Keratinocyte (primary cell): ENCODE measurements around the gene TBX3. TPM values are rescaled to one million over a fixed set of nuclear protein-coding genes. Genes with fewer than 3 reads are reported as not detected.

Experiments
- DNase-seq: peaks from one replicate; pipeline ENCODE4 v3.0.0-alpha.2; 2011; ENCODE audit warnings: low read depth, missing footprints, low spot score
- FAIRE-seq: peaks from 2 replicates; lab custom pipeline; 2011; peaks lifted over from hg19 to GRCh38; lab: Jason Lieb, UNC
- H2AFZ ChIP-seq: 2 replicates; pipeline ENCODE4 v1.6.0; 2012; ENCODE audit warnings: low read length, control low read depth, inconsistent platforms; ENCODE audit not compliant: control insufficient read depth
- H3K27ac ChIP-seq: 2 replicates; pipeline ENCODE4 v1.5.1; 2011; ENCODE audit warnings: low read length; ENCODE audit not compliant: control insufficient read depth, insufficient read depth
- H3K27me3 ChIP-seq: 3 replicates; pipeline ENCODE4 v1.6.0; 2011; ENCODE audit warnings: low read length; ENCODE audit not compliant: control insufficient read depth, insufficient read depth; ENCODE audit errors: extremely low read depth
- H3K36me3 ChIP-seq, 2 experiments: 2 replicates in 1 of 2; 3 replicates in 1 of 2; pipeline ENCODE4 v1.5.1; 2011; ENCODE audit warnings: low read length in 2 of 2, mild to moderate bottlenecking in 1 of 2; ENCODE audit not compliant: control insufficient read depth in 2 of 2, insufficient read depth in 2 of 2; ENCODE audit errors: extremely low read depth in 1 of 2
- H3K4me1 ChIP-seq: 3 replicates; pipeline ENCODE4 v1.5.1; 2011; ENCODE audit warnings: low read length; ENCODE audit not compliant: control insufficient read depth, insufficient read depth; ENCODE audit errors: extremely low read depth
- H3K4me2 ChIP-seq: 3 replicates; pipeline ENCODE4 v1.6.0; 2011; ENCODE audit warnings: low read depth, low read length; ENCODE audit not compliant: control insufficient read depth, insufficient read depth; ENCODE audit errors: extremely low read depth
- H3K4me3 ChIP-seq, 3 experiments: fragments of 200-600 bp in 1 of 3; sonication (generic) in 1 of 3; 2 replicates in 2 of 3; 3 replicates in 1 of 3; pipeline ENCODE4 v1.5.1; 2011 to 2016; ENCODE audit warnings: low read length in 3 of 3, mild to moderate bottlenecking in 3 of 3, control low read depth in 2 of 3, inconsistent platforms in 1 of 3, low read depth in 1 of 3, mixed read lengths in 1 of 3, mixed run types in 1 of 3, moderate library complexity in 1 of 3; ENCODE audit not compliant: control insufficient read depth in 2 of 3, insufficient read depth in 2 of 3; ENCODE audit errors: extremely low read depth in 1 of 3
- H3K79me2 ChIP-seq: 2 replicates; pipeline ENCODE4 v1.6.0; 2012; ENCODE audit warnings: low read length; ENCODE audit not compliant: control insufficient read depth, insufficient read depth
- H3K9ac ChIP-seq: 3 replicates; pipeline ENCODE4 v1.6.0; 2011; ENCODE audit warnings: low read length; ENCODE audit not compliant: control insufficient read depth, insufficient read depth; ENCODE audit errors: extremely low read depth
- H3K9me1 ChIP-seq: 3 replicates; pipeline ENCODE4 v1.6.0; 2011; ENCODE audit warnings: low read length; ENCODE audit not compliant: control insufficient read depth, insufficient read depth; ENCODE audit errors: extremely low read depth
- H3K9me3 ChIP-seq: 2 replicates; pipeline ENCODE4 v1.5.1; 2012; ENCODE audit warnings: low read depth, low read length; ENCODE audit not compliant: control insufficient read depth
- H4K20me1 ChIP-seq: 3 replicates; pipeline ENCODE4 v1.6.0; 2011; ENCODE audit warnings: low read length; ENCODE audit not compliant: control insufficient read depth, insufficient read depth; ENCODE audit errors: extremely low read depth
- EZH2 ChIP-seq: IDR thresholded peaks from one replicate; pipeline ENCODE4 v1.6.1; 2012; ENCODE audit warnings: inconsistent platforms, mild to moderate bottlenecking, low read length, moderate library complexity
- dilution Hi-C: fragments of 300-500 bp; cut with MboI; formaldehyde crosslinking; loops from one replicate; pipeline ENCODE4 v1.7.0; 2020; ENCODE audit warnings: low sequenced_read_pairs; ENCODE audit not compliant: extremely low pct_ligation_motif_present
- polyA plus RNA-seq, 5 experiments: library from polyadenylated mRNA; depleted of rRNA in 3 of 5; stranded (reverse) in 3 of 5; stranded (forward) in 1 of 5; unstranded in 1 of 5; fragments of >200 nt; gene quantifications; 1 replicate in 1 of 5; 2 replicates in 3 of 5; 3 replicates in 1 of 5; pipeline versions ENCODE4 v1.2.1 to v1.2.3, GENCODE V29; 2011 to 2012; ENCODE audit warnings: missing spikeins in 2 of 5, low read depth in 1 of 5, low replicate concordance in 1 of 5
- TF ChIP-seq, protein P1 (sequence below), 3 experiments: IDR thresholded peaks in 1 of 3; conservative IDR thresholded peaks in 1 of 3; optimal IDR thresholded peaks in 1 of 3; 2 replicates in 2 of 3; 3 replicates in 1 of 3; pipeline versions ENCODE3 to v1.5.1; 2011; ENCODE audit warnings: low read length in 3 of 3, mild to moderate bottlenecking in 3 of 3, moderate library complexity in 2 of 3, control low read depth in 1 of 3, inconsistent platforms in 1 of 3; ENCODE audit not compliant: insufficient read depth in 2 of 3; ENCODE audit errors: extremely low read depth in 1 of 3

Gene TBX3
- polyA plus RNA-seq, 1 donor (not counting 4 experiments of a cell fraction or from before 2014, with no cell fraction given): 7.8 TPM

DNA sequence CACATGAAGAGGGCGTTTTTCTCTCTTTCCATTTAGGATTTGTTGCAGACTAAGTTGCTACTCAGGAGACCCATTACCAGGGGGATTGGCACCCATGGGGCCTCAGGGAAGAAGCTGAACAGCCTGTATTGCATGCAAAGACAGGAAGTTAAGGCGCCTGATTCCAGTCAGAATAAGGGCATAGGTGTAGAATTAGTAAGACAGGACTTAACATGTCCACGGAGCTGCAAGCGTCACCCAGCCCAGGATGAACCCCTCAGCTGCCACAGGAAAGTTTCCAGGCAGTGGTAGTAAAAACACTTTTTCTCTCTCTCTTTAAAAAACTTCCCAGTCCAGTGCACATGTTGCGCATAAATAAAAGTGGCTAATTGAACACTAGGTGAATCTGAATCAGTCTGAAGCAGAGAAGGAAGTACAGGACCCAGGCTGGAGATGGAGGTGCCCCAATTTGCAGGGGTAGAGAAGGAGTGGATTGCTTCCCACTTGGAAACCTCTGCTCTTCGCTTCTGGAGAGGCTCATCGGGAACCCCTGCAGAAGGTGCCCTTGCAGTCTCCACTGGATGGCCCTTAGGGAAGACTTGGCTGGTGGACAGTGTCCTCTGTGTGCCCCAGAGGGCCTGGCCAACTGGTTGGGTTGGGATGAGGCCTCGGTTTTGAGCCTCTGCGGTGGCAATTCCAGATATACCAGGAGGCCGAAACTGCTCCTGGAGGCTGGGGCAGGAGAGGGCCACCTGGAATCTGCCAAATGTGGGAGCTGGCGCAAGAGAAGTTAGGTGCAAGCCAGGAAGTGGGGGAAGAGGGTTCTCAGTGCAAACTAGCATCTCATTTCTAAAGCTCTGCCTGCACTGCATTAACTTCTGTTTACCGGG, 10.7 kb upstream of the TBX3 start:
- H3K79me2 ChIP-seq: no peaks in the 10 kb centered on the region

DNA sequence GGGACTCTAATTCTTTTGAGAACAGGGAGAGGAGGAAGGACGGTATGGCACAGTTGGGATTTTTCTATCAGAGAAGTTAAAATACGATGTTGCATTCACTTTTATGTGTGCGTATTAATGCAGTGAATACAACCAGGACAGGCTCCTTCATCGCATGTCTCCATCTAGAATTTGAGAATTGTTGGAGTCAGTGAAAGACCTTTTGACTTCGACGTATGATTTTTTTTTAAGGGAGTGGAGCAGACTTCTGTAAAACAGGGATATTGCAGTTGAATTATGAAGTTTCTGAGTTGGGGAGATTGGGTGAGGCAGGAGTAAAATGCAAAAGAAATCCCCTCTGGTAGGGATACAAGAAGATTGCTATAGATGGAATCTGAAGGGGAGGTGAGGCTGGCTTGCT, 9.6 kb upstream of the TBX3 start:
- H3K4me1 ChIP-seq: peaks cover 31% of the 10 kb centered on the region
- peaks cover 8% of the 10 kb centered on the region for H3K27me3 ChIP-seq
- no peaks in the 10 kb centered on the region for H3K79me2 ChIP-seq
- H2AFZ ChIP-seq: peak overlapping the region; percentile 94
- peak overlapping the region in 1 of 3 experiments; percentile 69 for H3K4me3 ChIP-seq
- FAIRE-seq: no peak
- H3K36me3 ChIP-seq: no peaks in the 10 kb centered on the region
- H3K4me2 ChIP-seq: peak overlapping the region; percentile 93
- no peaks in the 10 kb centered on the region for H3K9me1 ChIP-seq
- DNase-seq: no peak
- no peaks in the 10 kb centered on the region for H4K20me1 ChIP-seq
- TF ChIP-seq, protein P1, sequence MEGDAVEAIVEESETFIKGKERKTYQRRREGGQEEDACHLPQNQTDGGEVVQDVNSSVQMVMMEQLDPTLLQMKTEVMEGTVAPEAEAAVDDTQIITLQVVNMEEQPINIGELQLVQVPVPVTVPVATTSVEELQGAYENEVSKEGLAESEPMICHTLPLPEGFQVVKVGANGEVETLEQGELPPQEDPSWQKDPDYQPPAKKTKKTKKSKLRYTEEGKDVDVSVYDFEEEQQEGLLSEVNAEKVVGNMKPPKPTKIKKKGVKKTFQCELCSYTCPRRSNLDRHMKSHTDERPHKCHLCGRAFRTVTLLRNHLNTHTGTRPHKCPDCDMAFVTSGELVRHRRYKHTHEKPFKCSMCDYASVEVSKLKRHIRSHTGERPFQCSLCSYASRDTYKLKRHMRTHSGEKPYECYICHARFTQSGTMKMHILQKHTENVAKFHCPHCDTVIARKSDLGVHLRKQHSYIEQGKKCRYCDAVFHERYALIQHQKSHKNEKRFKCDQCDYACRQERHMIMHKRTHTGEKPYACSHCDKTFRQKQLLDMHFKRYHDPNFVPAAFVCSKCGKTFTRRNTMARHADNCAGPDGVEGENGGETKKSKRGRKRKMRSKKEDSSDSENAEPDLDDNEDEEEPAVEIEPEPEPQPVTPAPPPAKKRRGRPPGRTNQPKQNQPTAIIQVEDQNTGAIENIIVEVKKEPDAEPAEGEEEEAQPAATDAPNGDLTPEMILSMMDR (optimal IDR thresholded peaks at IDR 0.05 in 1 of 3, IDR thresholded peaks at IDR 0.05 in 1 of 3, conservative IDR thresholded peaks at IDR 0.05 in 1 of 3; ENCODE audit: extremely low read depth in 1 of 3, insufficient read depth in 2 of 3, low read length in 3 of 3): no peak
- no peak for TF ChIP-seq EZH2
- no peak overlapping the region for H3K27ac ChIP-seq
- no peaks in the 10 kb centered on the region for H3K9me3 ChIP-seq
- H3K9ac ChIP-seq: peak overlapping the region; percentile 79
- dilution Hi-C loops: no loop called here

More for the DNA sequence above, 10.7 kb upstream of the TBX3 start:
- Histone ChIP-seq H3K9ac (no peak overlapping the region), H2AFZ (peak overlapping the region; percentile 49), H3K27me3 (peaks cover 14% of the 10 kb centered on the region), H3K9me3 (no peaks in the 10 kb centered on the region), H3K27ac (no peak overlapping the region), H3K4me1 (peaks cover 31% of the 10 kb centered on the region), H4K20me1 (no peaks in the 10 kb centered on the region), H3K4me3 (peak overlapping the region in 2 of 3 experiments; percentile 12 to 23), H3K36me3 (no peaks in the 10 kb centered on the region), H3K9me1 (no peaks in the 10 kb centered on the region), H3K4me2 (peak overlapping the region; percentile 53)
- TF ChIP-seq, protein P1 (optimal IDR thresholded peaks at IDR 0.05 in 1 of 3, IDR thresholded peaks at IDR 0.05 in 1 of 3, conservative IDR thresholded peaks at IDR 0.05 in 1 of 3; ENCODE audit: extremely low read depth in 1 of 3, insufficient read depth in 2 of 3, low read length in 3 of 3): no peak
- no peak for TF ChIP-seq EZH2
- FAIRE-seq (peak; percentile 65), DNase-seq (no peak)
- dilution Hi-C loops: no loop called here
